ENCODE results near the gene KRI1.
"Not testable (repeated sequence)": the region's sequence is repeated elsewhere in the genome, so short reads cannot be mapped to it uniquely, and the experiment has no call there.

Gene KRI1

GRCh38 chr19:10575011-10575716 is 9.4 kb upstream of the KRI1 start:
- DNase-seq (ENCODE audit: low read depth) = no peak

- DNase-seq (ENCODE audit: low read depth) = no peak
Measured at GRCh38 chr19:10574462-10574861, 8.7 kb upstream of the KRI1 start.

DNA sequence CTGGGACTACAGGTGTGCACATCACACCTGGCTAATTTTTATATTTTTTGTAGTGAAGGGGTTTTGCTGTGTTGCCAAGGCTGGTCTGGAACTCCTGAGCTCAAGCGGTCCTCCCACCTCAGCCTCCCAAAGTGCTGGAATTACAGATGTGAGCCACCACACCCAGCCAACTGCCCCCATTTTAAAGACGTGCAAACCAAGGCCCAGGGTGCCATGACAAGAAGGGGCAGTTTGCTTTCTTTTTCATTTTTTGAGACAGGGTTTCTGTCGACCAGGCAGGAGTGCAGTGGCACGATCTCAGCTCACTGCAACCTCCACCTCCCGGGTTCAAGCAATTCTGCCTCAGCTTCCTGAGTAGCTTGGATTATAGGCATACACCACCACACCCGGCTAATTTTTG is 8.0 kb upstream of the KRI1 start:
- DNase-seq (ENCODE audit: low read depth) = not testable (repeated sequence)

DNA sequence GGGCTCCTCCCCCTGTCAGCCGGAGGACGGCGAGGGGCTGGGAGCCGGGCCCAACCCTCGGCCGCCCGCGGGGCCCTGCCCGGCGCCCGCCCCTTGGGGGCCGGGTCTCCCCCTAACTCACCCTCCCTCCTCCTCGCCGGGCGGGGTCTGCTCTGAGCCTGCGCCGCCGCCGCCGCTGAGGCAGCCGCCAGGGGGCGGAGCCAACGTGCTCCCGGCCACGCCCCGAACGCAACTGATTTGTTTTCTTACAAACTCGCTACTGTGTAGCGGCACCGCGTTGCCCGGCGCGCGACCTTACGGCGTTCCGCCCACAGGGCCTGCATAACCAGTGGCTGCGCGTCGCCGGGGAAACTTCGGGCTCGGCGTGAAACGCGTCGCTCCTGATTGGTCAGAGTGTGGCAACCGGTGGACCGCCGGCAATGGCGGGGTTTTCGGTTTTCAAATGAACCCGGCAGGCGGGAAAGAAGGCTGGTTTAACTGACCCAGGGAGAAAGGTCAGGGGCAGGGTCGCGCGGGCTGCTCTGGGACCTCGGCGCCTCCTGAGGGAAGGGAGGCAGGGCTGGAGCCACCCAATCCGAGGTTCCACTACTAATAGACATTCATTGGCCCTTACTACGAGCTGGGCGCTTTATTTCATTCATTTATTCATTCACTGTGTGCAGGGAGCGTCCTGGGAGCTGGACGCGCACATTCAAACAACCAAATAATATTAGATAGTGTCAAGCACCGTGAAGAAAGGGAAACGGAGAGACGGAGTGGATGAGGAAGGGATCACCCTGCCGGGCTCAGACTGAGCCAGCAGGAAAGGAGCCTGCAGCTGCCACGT is 3.2 kb upstream of the KRI1 start, which contains the start of gene CDKN2D:
Gene CDKN2D, minus strand, starts transcription at position 154 of the 826 bp plus-strand sequence. CDS start 326 bp downstream, outside the sequence.
- DNase-seq (ENCODE audit: low read depth) = peak; percentile 95

GRCh38 chr19:10568062-10568825 is 2.4 kb upstream of the KRI1 start:
- no peak for DNase-seq (ENCODE audit: low read depth)

DNA sequence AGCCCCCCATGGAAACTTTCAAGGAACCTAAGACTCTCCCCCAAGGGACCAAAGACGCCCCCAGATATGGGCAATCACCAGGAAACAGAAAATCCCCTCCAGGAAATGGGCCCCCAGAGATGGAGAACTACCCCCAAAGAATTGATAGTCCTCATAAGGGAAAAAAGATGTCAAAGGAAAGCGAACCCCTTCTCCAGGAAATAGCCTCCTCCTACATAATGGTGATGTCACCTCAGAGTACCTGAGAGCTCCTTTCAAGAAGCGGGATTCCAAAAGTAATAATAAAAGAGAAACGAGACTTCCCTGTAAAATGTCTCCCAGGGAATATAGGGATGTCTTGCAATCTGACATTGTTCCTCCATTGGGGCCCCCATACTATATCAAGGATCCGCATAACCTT is 1.8 kb upstream of the KRI1 start:
- DNase-seq (ENCODE audit: low read depth) = no peak

GRCh38 chr19:10566658-10567410 is 1.0 kb upstream of the KRI1 start:
- no peak for DNase-seq (ENCODE audit: low read depth)

DNA sequence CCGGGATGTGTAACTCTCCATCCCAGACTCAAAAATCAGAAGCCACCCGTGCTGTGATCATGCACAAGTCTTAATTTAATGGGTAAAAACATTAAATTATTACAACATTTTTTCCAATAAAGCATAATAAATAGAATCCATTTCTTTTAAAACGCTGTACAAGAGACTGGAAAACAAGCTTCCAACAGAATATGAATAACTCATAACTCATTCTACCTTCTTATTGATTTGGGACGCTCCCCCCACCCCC is 523 bp upstream of the KRI1 start:
- no peak for DNase-seq (ENCODE audit: low read depth)

- no peak for DNase-seq (ENCODE audit: low read depth)
Measured at GRCh38 chr19:10565028-10565566, 713 bp downstream of the KRI1 start.

DNA sequence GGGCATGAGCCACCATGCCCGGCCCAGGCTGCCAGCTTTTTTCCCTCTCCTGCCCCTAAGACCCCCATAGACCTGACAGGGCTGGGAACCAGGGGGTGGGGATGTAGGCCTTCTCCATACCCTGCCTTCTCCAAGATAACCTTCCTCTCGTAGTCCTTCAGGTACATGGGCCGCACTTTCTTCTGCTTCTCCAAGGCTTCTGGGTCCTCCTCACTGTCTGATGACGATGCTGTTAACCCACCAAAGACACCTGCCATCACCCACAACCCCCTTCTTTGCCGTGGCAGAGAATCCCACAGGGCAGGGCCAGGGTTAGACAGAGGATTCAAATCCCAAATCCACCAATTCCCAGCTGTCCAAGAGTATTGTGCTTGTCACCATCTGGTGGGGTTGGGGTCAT is 3.2 kb downstream of the KRI1 start:
- no peak for DNase-seq (ENCODE audit: low read depth)

GRCh38 chr19:10560154-10560553 is 5.7 kb downstream of the KRI1 start:
- no peak for DNase-seq (ENCODE audit: low read depth)

DNA sequence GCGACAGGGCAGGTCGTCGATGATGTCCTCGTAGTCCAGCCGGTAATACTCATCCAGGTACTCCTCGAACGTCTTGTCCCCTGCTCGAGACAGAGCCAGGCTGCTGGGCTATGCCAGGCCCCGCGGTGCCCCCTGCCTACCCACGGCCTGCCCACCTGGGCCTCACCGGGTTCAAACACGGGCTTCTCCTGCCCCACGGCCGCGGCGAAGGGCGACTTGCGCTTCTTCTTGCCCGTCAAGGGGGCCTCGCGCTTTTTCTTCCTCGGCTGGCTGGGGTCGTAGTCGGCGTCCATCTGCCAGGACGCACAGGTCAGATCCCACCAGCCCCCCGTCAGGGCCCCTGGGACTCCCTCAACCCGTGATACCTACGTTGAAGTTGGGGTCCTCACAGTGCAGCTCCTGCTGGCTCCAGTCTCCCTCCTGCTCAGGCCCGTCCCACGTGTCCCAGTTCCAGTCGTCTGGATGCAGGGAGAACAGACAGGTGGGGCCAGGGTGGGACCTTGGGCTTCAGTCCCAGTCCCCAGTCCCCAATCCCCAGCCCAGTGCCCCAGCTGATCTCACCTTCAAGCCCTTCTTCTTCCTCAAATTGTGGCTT is 8.1 kb downstream of the KRI1 start:
- DNase-seq (ENCODE audit: low read depth) = no peak

GRCh38 chr19:10555610-10555973 is 10.2 kb downstream of the KRI1 start:
- no peak for DNase-seq (ENCODE audit: low read depth)

GRCh38 chr19:10554760-10555609 is 10.8 kb downstream of the KRI1 start:
- DNase-seq (ENCODE audit: low read depth) = no peak

DNA sequence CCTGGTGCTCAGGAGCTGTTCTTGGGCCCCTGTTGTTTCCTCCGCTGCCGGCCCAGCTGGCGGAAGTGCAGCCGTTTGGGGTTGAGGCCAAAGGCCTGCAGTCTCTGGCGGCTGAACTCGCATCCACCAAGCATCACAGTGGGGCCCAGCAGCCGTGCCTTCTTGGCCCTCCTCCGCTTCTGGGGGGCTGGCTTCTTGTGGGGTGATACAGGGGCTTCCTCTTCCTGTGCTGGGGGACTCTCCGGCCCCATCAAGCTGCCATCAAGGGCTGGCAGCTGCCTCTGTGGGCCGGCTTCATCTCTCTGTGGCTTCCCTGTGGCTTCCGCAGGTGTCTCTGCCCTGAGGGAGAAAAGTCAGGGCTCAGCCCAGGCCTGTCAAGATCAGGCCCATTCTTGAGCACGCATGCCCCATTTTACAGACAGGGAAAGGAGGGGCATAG is 11.8 kb downstream of the KRI1 start:
- peak; percentile 88 for DNase-seq (ENCODE audit: low read depth)

DNA sequence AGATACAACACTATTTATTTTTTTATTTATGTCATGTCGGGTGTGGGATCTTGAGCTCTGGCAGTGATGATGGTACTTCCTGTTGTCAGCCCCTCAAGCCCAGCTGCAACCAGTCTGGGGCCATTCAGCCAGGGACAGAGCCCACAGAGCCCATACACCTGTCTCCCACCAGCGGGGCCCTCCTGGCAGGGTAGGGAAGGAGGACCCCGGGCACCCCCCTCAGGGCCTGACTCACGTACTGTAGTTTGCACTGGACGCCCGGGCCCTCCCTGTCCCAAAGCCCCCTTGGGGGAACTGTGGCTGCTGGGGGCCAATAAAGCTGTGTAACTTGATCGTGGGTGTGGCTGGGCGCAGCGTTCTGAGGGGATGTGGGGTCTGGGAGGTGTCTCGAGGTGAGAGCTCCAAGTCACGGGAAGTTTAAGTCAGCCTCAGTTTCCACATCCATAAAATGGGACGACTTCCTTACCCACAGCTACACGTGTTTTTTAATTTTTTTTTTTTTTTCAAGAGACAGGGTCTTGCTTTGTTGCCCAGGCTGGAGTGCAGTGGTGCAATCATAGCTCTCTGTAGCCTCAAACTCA is 12.6 kb downstream of the KRI1 start:
- no peak for DNase-seq (ENCODE audit: low read depth)

DNA sequence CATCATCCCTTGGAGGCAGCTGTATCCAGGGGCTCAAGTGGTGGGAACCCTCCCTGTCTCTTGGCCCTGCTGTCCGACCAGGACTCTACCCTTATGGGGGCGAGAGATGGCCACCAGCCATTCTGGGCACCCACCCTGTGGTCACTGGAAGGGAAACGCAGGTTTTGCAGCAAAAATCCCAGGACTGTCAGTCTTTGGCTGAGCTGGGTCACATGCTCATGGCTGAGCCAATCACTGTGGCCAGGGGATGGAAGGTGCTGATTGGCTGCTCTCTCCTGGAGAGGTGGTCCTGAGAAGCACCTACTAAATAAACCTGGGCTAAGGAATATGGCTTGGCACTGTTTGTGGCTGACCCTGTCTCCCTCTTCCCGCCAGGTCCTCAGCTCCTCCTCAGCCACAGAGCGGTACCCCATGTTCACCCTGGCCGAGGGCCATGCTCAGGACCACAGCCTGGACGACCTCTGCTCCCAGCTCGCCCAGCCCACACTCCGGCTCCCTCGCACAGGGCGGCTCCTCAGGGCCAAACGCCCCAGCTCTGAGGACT is 13.2 kb downstream of the KRI1 start:
- no peak for DNase-seq (ENCODE audit: low read depth)

DNA sequence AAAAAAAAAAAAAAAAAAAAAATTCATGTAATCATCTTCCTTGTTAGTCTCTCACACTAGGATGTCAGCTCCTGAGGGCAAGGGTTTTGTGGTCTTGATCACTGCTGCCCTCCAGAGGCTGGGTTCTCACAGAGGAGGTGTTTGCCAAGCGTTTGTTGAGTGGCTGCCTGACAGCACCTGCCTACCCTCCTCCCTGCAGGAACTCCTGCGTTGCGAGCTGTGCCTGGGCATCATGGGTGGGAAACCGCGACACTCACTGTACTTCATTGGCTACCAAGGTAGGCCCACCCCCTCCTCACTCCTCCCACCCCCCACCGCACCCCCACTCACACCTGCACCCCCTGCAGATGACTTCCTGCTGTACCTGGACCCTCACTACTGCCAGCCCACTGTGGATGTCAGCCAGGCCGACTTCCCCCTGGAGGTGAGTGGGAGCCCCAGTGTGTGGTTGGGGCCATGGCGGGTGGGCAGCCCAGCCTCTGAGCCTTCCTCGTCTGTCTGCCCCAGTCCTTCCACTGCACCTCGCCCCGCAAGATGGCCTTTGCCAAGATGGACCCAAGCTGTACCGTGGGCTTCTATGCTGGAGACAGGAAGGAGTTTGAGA is 14.0 kb downstream of the KRI1 start:
- DNase-seq (ENCODE audit: low read depth) = no peak

- DNase-seq (ENCODE audit: low read depth) = not testable (repeated sequence)
Measured at GRCh38 chr19:10551006-10551405, 14.8 kb downstream of the KRI1 start.
